ENCODE measurements around the gene RNF115.
"Not testable (repeated sequence)": the region's sequence is repeated elsewhere in the genome, so short reads cannot be mapped to it uniquely, and the experiment has no call there.

Gene RNF115

DNA sequence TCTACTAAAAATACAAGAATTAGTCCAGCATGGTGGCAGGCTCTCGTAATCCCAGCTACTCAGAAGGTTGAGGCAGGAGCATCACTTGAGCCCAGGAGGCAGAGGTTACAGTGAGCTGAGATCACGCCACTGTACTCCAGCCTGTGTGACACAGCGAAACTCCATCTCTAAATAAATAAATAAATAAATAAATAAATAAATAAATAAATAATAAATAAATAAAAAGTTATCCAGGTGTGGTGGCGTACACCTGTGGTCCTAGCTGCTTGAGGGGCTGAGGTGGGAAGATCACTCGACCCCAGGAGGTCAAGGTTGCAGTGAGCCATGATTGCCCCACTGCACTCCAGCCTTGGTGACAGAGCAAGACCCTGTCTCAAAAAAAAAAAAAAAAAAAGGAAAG, 105.4 kb downstream of the RNF115 start:
- H4K8ac ChIP-seq (ENCODE audit: low read depth, low read length), result peak overlapping the region; percentile 63
- H3K4ac ChIP-seq (ENCODE audit: low read depth, low read length), result peak overlapping the region; percentile 29
- H2BK120ac ChIP-seq (ENCODE audit: insufficient read depth, low read length, poor library complexity), result peak overlapping the region; percentile 99
- H3K27ac ChIP-seq (ENCODE audit: low read depth, low read length); H3K4me3 ChIP-seq (ENCODE audit: low read depth, low read length); H3K4me2 ChIP-seq (ENCODE audit: low read length); H3K9ac ChIP-seq (ENCODE audit: low read length); H3K79me2 ChIP-seq (ENCODE audit: control insufficient read depth, insufficient read depth, low read length, poor library complexity); H3K27me3 ChIP-seq (ENCODE audit: insufficient read depth, low read length); H4K12ac ChIP-seq (ENCODE audit: low read depth, low read length); DNase-seq; H3K9me3 ChIP-seq (ENCODE audit: insufficient read depth, low read depth, low read length); H2AK5ac ChIP-seq (ENCODE audit: low read length); H3K23ac ChIP-seq (ENCODE audit: low read length); H2AFZ ChIP-seq (ENCODE audit: insufficient read depth, low read length, poor library complexity); H3K36me3 ChIP-seq (ENCODE audit: control insufficient read depth in 1 of 2, insufficient read depth in 2 of 2, low read length in 2 of 2): not testable (repeated sequence)
- peaks cover 41% of the 10 kb centered on the region for H3K79me1 ChIP-seq (ENCODE audit: low read length)
- peaks cover 22 to 36% of the 10 kb centered on the region in 2 experiments for H3K4me1 ChIP-seq (ENCODE audit: control insufficient read depth in 1 of 2, insufficient read depth in 2 of 2, low read length in 2 of 2)
- WGBS (ENCODE audit: extremely low coverage, insufficient coverage, insufficient read length), result no CpG with 5 or more reads among the region's 5 CpGs
- H4K91ac ChIP-seq (ENCODE audit: low read depth, low read length), result peak overlapping the region; percentile 99
- peak overlapping the region; percentile 97 for H2BK12ac ChIP-seq (ENCODE audit: low read length)
- H3K14ac ChIP-seq (ENCODE audit: low read length), result peak overlapping the region; percentile 89
- H3K18ac ChIP-seq (ENCODE audit: low read length), result peak overlapping the region; percentile 81
- H2BK5ac ChIP-seq (ENCODE audit: low read depth, low read length, poor library complexity), result peak overlapping the region; percentile 98

DNA sequence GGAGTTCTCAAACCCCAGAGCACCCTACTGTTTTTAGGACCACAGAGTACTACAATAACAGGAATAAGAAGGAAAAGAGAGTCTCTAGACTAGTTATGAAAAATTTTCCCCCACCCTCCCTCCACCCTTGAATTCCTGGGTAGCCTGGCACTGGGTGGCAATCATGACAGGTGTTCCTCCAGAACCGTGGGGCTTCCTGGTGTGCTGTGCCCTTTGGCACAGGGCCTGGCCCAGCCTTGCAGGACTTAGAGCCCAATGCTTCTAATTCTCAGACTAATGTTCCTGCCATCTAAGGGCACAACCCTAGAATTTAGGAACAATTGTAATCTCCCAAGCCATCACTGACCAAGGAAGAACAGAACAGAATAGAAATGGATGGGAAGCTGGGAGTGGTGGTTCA, 106.1 kb downstream of the RNF115 start:
- no peak overlapping the region for H4K12ac ChIP-seq (ENCODE audit: low read depth, low read length)
- no peak for DNase-seq
- peak overlapping the region; percentile 98 for H2AK5ac ChIP-seq (ENCODE audit: low read length)
- peak overlapping the region; percentile 99 for H2BK120ac ChIP-seq (ENCODE audit: insufficient read depth, low read length, poor library complexity)
- H3K79me1 ChIP-seq (ENCODE audit: low read length), result peaks cover 44% of the 10 kb centered on the region
- H4K8ac ChIP-seq (ENCODE audit: low read depth, low read length), result peak overlapping the region; percentile 63
- peak overlapping the region; percentile 89 for H3K14ac ChIP-seq (ENCODE audit: low read length)
- no peak overlapping the region for H2AFZ ChIP-seq (ENCODE audit: insufficient read depth, low read length, poor library complexity)
- no peak overlapping the region for H3K9ac ChIP-seq (ENCODE audit: low read length)
- peaks cover 22 to 36% of the 10 kb centered on the region in 2 experiments for H3K4me1 ChIP-seq (ENCODE audit: control insufficient read depth in 1 of 2, insufficient read depth in 2 of 2, low read length in 2 of 2)
- no peak overlapping the region for H3K23ac ChIP-seq (ENCODE audit: low read length)
- peaks cover 6% of the 10 kb centered on the region for H3K79me2 ChIP-seq (ENCODE audit: control insufficient read depth, insufficient read depth, low read length, poor library complexity)
- H3K4ac ChIP-seq (ENCODE audit: low read depth, low read length), result peak overlapping the region; percentile 95
- peak overlapping the region; percentile 81 for H3K18ac ChIP-seq (ENCODE audit: low read length)
- peak overlapping the region; percentile 97 for H2BK12ac ChIP-seq (ENCODE audit: low read length)
- no peak overlapping the region for H3K4me3 ChIP-seq (ENCODE audit: low read depth, low read length)
- H3K27me3 ChIP-seq (ENCODE audit: insufficient read depth, low read length), result no peaks in the 10 kb centered on the region
- no peaks in the 10 kb centered on the region for H3K9me3 ChIP-seq (ENCODE audit: insufficient read depth, low read depth, low read length)
- H3K27ac ChIP-seq (ENCODE audit: low read depth, low read length), result peak overlapping the region; percentile 96
- no CpG with 5 or more reads among the region's 1 CpG for WGBS (ENCODE audit: extremely low coverage, insufficient coverage, insufficient read length)
- peak overlapping the region; percentile 99 for H4K91ac ChIP-seq (ENCODE audit: low read depth, low read length)
- peak overlapping the region; percentile 98 for H2BK5ac ChIP-seq (ENCODE audit: low read depth, low read length, poor library complexity)
- no peak overlapping the region for H3K4me2 ChIP-seq (ENCODE audit: low read length)
- no peaks in the 10 kb centered on the region for H3K36me3 ChIP-seq (ENCODE audit: control insufficient read depth in 1 of 2, insufficient read depth in 2 of 2, low read length in 2 of 2)

- Histone ChIP-seq H2AK5ac (ENCODE audit: low read length) (peak overlapping the region; percentile 87), H3K14ac (ENCODE audit: low read length) (peak overlapping the region; percentile 87), H3K4me2 (ENCODE audit: low read length) (no peak overlapping the region), H4K91ac (ENCODE audit: low read depth, low read length) (peak overlapping the region; percentile 99), H2BK5ac (ENCODE audit: low read depth, low read length, poor library complexity) (peak overlapping the region; percentile 98), H4K8ac (ENCODE audit: low read depth, low read length) (peak overlapping the region; percentile 71), H2BK12ac (ENCODE audit: low read length) (peak overlapping the region; percentile 63), H3K18ac (ENCODE audit: low read length) (peak overlapping the region; percentile 83), H3K4me3 (ENCODE audit: low read depth, low read length) (no peak overlapping the region), H2BK120ac (ENCODE audit: insufficient read depth, low read length, poor library complexity) (peak overlapping the region; percentile 91), H3K4ac (ENCODE audit: low read depth, low read length) (peak overlapping the region; percentile 81), H3K27ac (ENCODE audit: low read depth, low read length) (peak overlapping the region; percentile 96), H3K27me3 (ENCODE audit: insufficient read depth, low read length) (no peaks in the 10 kb centered on the region), H3K9ac (ENCODE audit: low read length) (no peak overlapping the region), H3K9me3 (ENCODE audit: insufficient read depth, low read depth, low read length) (no peaks in the 10 kb centered on the region), H3K23ac (ENCODE audit: low read length) (no peak overlapping the region), H3K36me3 (ENCODE audit: control insufficient read depth in 1 of 2, insufficient read depth in 2 of 2, low read length in 2 of 2) (no peaks in the 10 kb centered on the region), H2AFZ (ENCODE audit: insufficient read depth, low read length, poor library complexity) (peak overlapping the region; percentile 33), H3K79me2 (ENCODE audit: control insufficient read depth, insufficient read depth, low read length, poor library complexity) (peaks cover 6% of the 10 kb centered on the region), H3K4me1 (ENCODE audit: control insufficient read depth in 1 of 2, insufficient read depth in 2 of 2, low read length in 2 of 2) (peaks cover 23 to 38% of the 10 kb centered on the region in 2 experiments), H3K79me1 (ENCODE audit: low read length) (peaks cover 47% of the 10 kb centered on the region), H4K12ac (ENCODE audit: low read depth, low read length) (peak overlapping the region; percentile 45)
- DNase-seq, result no peak
- no CpG with 5 or more reads among the region's 10 CpGs for WGBS (ENCODE audit: extremely low coverage, insufficient coverage, insufficient read length)
Measured at GRCh38 chr1:145716641-145717345, 107.1 kb downstream of the RNF115 start.

DNA sequence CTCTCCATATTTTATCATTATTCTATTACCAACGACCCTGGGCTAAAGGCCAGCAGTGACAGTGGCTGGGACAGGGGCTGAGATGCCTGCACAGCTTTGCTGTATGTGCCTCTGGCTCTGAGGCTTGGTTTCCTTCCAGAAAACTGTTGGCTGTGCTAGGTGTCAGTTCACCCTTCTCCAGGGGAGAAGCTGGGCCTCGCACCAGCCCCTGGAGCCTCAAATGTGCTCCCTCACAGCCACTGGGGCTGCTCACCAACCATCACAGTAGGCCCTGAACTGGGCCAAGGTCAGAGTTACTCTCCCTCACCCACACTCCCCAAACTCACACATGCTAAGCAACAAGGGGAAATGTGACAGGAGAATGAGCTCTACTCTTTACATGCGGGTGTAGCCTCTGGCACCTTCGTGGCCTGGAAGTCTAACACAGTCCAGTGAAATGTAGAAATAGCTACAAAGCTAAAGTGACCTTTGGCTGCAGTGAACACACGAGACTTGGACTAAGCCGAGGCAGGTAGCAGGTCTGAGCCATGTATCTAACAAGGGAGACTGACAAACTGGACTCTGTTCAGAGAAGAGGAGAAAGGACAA, 109.3 kb downstream of the RNF115 start:
- DNase-seq, result peak; percentile 63 to 73
- H2BK120ac ChIP-seq (ENCODE audit: insufficient read depth, low read length, poor library complexity), result peak overlapping the region; percentile 93

More for the DNA sequence above, 109.3 kb downstream of the RNF115 start:
- Histone ChIP-seq H3K79me1 (ENCODE audit: low read length) (peaks cover 44% of the 10 kb centered on the region), H2AFZ (ENCODE audit: insufficient read depth, low read length, poor library complexity) (peak overlapping the region; percentile 11), H4K8ac (ENCODE audit: low read depth, low read length) (peak overlapping the region; percentile 83), H3K36me3 (ENCODE audit: control insufficient read depth in 1 of 2, insufficient read depth in 2 of 2, low read length in 2 of 2) (no peaks in the 10 kb centered on the region), H3K27ac (ENCODE audit: low read depth, low read length) (peak overlapping the region; percentile 96), H3K79me2 (ENCODE audit: control insufficient read depth, insufficient read depth, low read length, poor library complexity) (peaks cover 5% of the 10 kb centered on the region), H3K4me1 (ENCODE audit: control insufficient read depth in 1 of 2, insufficient read depth in 2 of 2, low read length in 2 of 2) (peaks cover 19 to 33% of the 10 kb centered on the region in 2 experiments), H3K4ac (ENCODE audit: low read depth, low read length) (peak overlapping the region; percentile 64), H3K23ac (ENCODE audit: low read length) (no peak overlapping the region), H3K4me3 (ENCODE audit: low read depth, low read length) (no peak overlapping the region), H2AK5ac (ENCODE audit: low read length) (peak overlapping the region; percentile 99), H4K91ac (ENCODE audit: low read depth, low read length) (peak overlapping the region; percentile 85), H3K27me3 (ENCODE audit: insufficient read depth, low read length) (no peaks in the 10 kb centered on the region), H2BK5ac (ENCODE audit: low read depth, low read length, poor library complexity) (peak overlapping the region; percentile 80), H3K9me3 (ENCODE audit: insufficient read depth, low read depth, low read length) (no peaks in the 10 kb centered on the region), H3K14ac (ENCODE audit: low read length) (peak overlapping the region; percentile 83), H4K12ac (ENCODE audit: low read depth, low read length) (peak overlapping the region; percentile 88), H3K4me2 (ENCODE audit: low read length) (no peak overlapping the region), H2BK12ac (ENCODE audit: low read length) (peak overlapping the region; percentile 83), H3K18ac (ENCODE audit: low read length) (peak overlapping the region; percentile 23), H3K9ac (ENCODE audit: low read length) (no peak overlapping the region)
- no CpG with 5 or more reads among the region's 6 CpGs for WGBS (ENCODE audit: extremely low coverage, insufficient coverage, insufficient read length)

Measured in trophoblast cell (in vitro differentiated cells and primary cell).